ENCODE results near the gene ADAM30.
"Not testable (repeated sequence)": the region's sequence is repeated elsewhere in the genome, so short reads cannot be mapped to it uniquely, and the experiment has no call there.

Gene ADAM30

DNA sequence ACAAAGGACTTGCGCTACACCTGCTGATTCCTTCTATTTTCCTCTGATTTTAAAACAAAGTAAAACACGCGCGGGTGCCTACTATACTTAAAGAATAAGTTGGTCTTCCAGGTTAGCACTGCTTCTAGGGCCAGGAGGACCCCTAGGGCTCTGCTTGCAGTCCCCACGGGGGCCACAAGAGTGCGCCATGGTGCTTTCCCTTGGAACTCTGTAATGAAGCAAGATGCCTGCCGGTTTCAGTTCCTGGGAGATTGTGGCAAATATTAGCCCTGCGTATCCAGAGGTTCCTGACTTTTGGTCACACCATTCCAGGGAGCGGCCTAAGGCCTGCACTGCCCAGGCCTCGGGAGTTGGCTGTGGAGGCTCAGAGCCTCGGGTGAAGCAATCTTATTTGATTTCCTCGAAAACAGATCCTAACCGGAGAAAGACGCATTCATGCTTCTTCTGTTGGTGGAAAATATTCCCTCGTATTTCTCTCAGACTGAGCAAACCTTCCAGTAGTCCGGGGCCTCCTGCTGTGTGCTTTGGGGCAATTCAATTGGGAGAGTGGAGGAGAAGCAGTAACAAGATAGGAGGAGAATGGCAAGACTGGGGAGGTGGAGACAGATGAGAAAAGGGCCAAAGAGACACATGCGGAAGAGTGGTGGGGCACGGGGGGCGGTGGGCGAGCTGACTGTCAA is 25.3 kb downstream of the ADAM30 start:
- Mint-ChIP-seq H3K4me3 (no peak overlapping the region), H3K4me1 (peaks cover 4% of the 10 kb centered on the region), H3K27ac (no peak overlapping the region), H3K9me3 (no peaks in the 10 kb centered on the region), H3K36me3 (no peaks in the 10 kb centered on the region)
- ATAC-seq (peak; percentile 59), DNase-seq (ENCODE audit: low spot score in 2 of 2) (peak; percentile 72 to 91)

DNA sequence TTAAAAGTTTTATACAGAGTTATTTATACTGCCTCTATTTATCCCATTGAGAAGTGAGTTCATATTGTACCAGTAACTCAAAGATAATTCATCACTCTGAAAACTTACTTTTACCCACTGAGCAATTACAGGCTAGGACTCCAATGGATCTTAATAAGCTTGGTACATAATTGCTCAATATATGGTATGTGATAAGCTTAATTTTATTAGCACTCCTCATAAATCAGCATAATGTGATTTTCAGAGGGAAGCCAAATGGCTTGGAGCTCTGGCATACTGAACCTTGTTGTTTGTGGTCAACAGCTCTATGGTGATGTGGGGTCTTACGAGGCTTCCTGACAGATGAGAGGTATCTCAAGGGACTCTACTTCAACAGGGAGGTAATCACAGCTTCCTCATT is 26.3 kb downstream of the ADAM30 start:
- no peak overlapping the region for H3K27ac Mint-ChIP-seq
- DNase-seq (ENCODE audit: low spot score in 2 of 2) (no peak), ATAC-seq (no peak)
- H3K4me1 Mint-ChIP-seq: peaks cover 4% of the 10 kb centered on the region
- H3K4me3 Mint-ChIP-seq: no peak overlapping the region
- H3K36me3 Mint-ChIP-seq: no peaks in the 10 kb centered on the region
- no peaks in the 10 kb centered on the region for H3K9me3 Mint-ChIP-seq

DNA sequence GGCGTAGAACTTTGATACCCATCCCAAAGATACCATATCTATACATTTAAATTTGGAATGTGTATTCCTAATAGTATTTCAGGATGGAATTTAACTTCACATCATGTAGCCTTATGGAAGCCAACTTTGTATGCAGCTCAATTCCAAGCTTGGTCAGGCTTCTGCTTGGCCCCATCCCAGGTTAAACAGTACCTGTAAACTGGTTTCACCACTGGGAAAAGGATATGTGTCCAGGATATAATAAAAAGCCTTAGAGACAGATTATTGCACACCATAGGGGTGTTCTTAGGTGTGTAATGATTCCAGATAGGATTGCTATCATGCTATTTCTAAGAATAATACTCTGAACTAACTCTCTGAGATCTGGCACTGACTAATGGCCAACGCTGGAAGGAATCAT is 28.1 kb downstream of the ADAM30 start:
- no peak for ATAC-seq
- H3K4me3 Mint-ChIP-seq: no peak overlapping the region
- no peaks in the 10 kb centered on the region for H3K36me3 Mint-ChIP-seq
- no peak for DNase-seq (ENCODE audit: low spot score in 2 of 2)
- H3K9me3 Mint-ChIP-seq: no peaks in the 10 kb centered on the region
- H3K4me1 Mint-ChIP-seq: peaks cover 4% of the 10 kb centered on the region
- no peak overlapping the region for H3K27ac Mint-ChIP-seq

DNA sequence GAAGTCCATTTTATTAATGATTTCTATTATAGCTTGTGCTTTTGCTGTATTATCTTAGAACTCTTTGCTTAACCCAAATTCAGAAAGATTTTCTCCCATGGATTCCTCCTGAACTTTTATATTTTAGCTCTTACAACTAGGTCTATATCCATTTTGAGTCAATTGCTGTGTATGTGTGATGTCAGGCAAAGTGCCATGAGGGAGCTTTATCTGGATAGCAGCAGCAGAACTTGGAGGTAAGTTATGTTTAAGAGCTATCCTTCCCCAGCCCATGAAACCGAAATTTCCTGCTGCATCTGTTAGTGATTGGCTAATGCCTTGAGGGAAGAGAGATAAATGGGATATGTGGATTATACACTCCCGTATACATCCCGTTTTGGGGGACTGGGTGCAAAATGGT is 29.9 kb downstream of the ADAM30 start:
- Mint-ChIP-seq H3K4me3 (no peak overlapping the region), H3K9me3 (no peaks in the 10 kb centered on the region), H3K36me3 (no peaks in the 10 kb centered on the region), H3K27ac (no peak overlapping the region), H3K4me1 (peaks cover 4% of the 10 kb centered on the region)
- no peak for DNase-seq (ENCODE audit: low spot score in 2 of 2)
- ATAC-seq: no peak

GRCh38 chr1:119865627-119866026 is 30.7 kb downstream of the ADAM30 start:
- no peak overlapping the region for H3K27ac Mint-ChIP-seq
- H3K4me1 Mint-ChIP-seq: no peaks in the 10 kb centered on the region
- H3K36me3 Mint-ChIP-seq: no peaks in the 10 kb centered on the region
- H3K4me3 Mint-ChIP-seq: no peak overlapping the region
- ATAC-seq: no peak
- DNase-seq (ENCODE audit: low spot score in 2 of 2): no peak
- H3K9me3 Mint-ChIP-seq: no peaks in the 10 kb centered on the region

DNA sequence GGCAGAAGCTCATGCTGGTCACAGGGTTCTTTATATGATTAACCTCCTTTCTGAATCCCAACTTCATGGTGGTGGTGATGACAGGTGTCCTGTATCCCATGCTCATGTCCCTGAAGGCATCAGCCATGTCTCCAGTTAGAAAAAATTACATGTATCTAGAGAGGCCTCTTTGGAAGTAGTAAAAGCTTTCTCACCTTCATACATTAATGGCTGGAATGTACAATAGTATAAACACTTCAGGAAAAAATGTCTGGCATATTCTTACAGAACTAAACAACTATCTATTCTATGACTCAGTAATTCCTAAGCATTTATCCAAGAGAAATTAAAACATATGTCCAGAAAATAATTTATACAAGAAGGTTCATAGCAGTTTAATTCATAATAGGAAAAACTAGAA is 34.0 kb downstream of the ADAM30 start:
- H3K27ac Mint-ChIP-seq: no peak overlapping the region
- no peak for ATAC-seq
- DNase-seq (ENCODE audit: low spot score in 2 of 2): no peak
- no peak overlapping the region for H3K4me3 Mint-ChIP-seq
- no peaks in the 10 kb centered on the region for H3K9me3 Mint-ChIP-seq
- H3K4me1 Mint-ChIP-seq: peaks cover 18% of the 10 kb centered on the region
- H3K36me3 Mint-ChIP-seq: no peaks in the 10 kb centered on the region

GRCh38 chr1:119861547-119861946 is 34.8 kb downstream of the ADAM30 start:
- H3K4me3 Mint-ChIP-seq: no peak overlapping the region
- ATAC-seq (no peak), DNase-seq (ENCODE audit: low spot score in 2 of 2) (no peak)
- no peak overlapping the region for H3K27ac Mint-ChIP-seq
- no peaks in the 10 kb centered on the region for H3K9me3 Mint-ChIP-seq
- H3K4me1 Mint-ChIP-seq: peaks cover 18% of the 10 kb centered on the region
- no peaks in the 10 kb centered on the region for H3K36me3 Mint-ChIP-seq

DNA sequence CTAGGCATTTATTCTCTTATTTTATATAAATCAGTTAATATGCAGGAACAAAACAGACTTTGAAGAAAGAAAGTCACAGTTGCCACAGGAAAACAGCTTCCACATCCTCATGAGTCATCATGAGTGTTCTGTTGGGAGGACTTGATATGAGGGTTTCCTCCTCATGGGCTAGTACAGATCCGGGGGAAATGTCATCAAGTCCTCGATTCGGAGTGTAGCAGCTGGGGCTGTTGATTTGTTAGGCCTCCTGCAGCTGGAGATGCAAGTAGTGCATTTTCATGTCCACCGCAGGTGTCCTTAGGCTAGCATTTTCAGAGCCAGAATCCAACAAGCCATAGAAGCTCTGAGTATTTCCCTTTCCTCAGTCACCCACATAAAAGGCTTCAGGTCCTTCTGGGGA is 36.7 kb downstream of the ADAM30 start:
- DNase-seq (ENCODE audit: low spot score in 2 of 2) (no peak), ATAC-seq (peak; percentile 75)
- no peak overlapping the region for H3K4me3 Mint-ChIP-seq
- no peak overlapping the region for H3K27ac Mint-ChIP-seq
- no peaks in the 10 kb centered on the region for H3K36me3 Mint-ChIP-seq
- H3K9me3 Mint-ChIP-seq: no peaks in the 10 kb centered on the region
- H3K4me1 Mint-ChIP-seq: peaks cover 18% of the 10 kb centered on the region

GRCh38 chr1:119858556-119859214 is 37.6 kb downstream of the ADAM30 start:
- not testable (repeated sequence) for H3K9me3 Mint-ChIP-seq; H3K27ac Mint-ChIP-seq; DNase-seq (ENCODE audit: low spot score in 2 of 2); H3K4me3 Mint-ChIP-seq; ATAC-seq; H3K36me3 Mint-ChIP-seq
- H3K4me1 Mint-ChIP-seq: peaks cover 18% of the 10 kb centered on the region

GRCh38 chr1:119858126-119858525 is 38.2 kb downstream of the ADAM30 start:
- Mint-ChIP-seq H3K9me3 (no peaks in the 10 kb centered on the region), H3K4me1 (peaks cover 18% of the 10 kb centered on the region)
- ATAC-seq: no peak

DNA sequence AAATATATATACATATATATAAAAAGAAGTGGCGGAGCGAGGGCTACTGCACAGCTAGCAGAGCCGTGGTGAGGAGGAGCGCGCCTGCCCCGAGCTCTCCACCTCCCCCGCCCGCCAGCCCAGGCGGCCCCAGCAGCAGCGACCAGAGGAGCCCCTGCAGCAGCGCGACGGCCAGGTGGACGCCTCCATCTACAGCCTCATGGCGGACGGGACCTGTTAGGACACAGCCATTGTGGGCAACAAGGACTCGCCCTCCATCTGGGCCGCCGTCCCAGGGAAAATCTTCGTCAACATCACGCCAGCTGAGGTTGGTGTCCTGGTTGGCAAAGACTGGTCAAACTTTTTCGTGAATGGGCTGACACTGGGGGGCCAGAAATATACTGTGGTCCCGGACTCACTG is 43.2 kb downstream of the ADAM30 start:
- Mint-ChIP-seq H3K9me3 (no peaks in the 10 kb centered on the region), H3K4me1 (no peaks in the 10 kb centered on the region), H3K27ac (no peak overlapping the region), H3K36me3 (no peaks in the 10 kb centered on the region), H3K4me3 (no peak overlapping the region)
- DNase-seq (ENCODE audit: low spot score in 2 of 2) (no peak), ATAC-seq (no peak)

More at GRCh38 chr1:119858126-119858525, 38.2 kb downstream of the ADAM30 start:
- no peak for DNase-seq (ENCODE audit: low spot score in 2 of 2)
- H3K4me3 Mint-ChIP-seq: no peak overlapping the region
- no peak overlapping the region for H3K27ac Mint-ChIP-seq
- no peaks in the 10 kb centered on the region for H3K36me3 Mint-ChIP-seq

DNA sequence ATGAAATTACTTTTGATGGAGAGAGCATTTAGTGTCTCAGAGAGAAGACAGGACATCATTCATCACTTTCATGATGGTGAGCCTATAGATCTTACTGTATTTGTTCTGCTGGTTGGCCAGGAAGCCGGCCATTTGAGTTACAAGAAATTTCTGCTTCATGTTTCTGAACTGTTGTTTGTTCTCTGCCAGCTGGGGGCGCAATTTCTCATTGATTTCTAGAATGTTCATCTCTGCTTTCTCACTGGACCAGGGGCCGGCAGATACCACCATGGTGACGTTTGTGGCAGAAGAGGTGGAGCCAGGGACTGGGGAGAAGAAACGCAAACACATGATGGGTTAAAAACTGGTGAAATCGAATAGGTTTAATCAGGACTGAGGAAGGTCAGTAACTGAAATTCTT is 52.1 kb downstream of the ADAM30 start:
- not testable (repeated sequence) for ATAC-seq; H3K36me3 Mint-ChIP-seq; H3K4me1 Mint-ChIP-seq; H3K27ac Mint-ChIP-seq; H3K4me3 Mint-ChIP-seq; H3K9me3 Mint-ChIP-seq; DNase-seq (ENCODE audit: low spot score in 2 of 2)

Measured in stimulated activated effector memory CD8-positive, alpha-beta T cell treated with anti-CD3 and anti-CD28 coated beads, Interleukin-12 subunit alpha, Interleukin-12 subunit beta, amount 100 ng/mL, for 72 hours (primary cell).